Brain microvascular endothelial cell (primary cell): ENCODE data around the gene CCDC187.

Experiments
- DNase-seq: peaks from one replicate; pipeline ENCODE4 v3.0.0-alpha.2; 2020
- H3K27ac ChIP-seq: fragments of 250-450 bp; sonication (Bioruptor Pico); 2 replicates; pipeline ENCODE4 v1.5.1; 2020; ENCODE audit warnings: mild to moderate bottlenecking, moderate library complexity
- H3K27me3 ChIP-seq: fragments of 250-450 bp; sonication (Bioruptor Pico); replicated peaks from 2 replicates; pipeline ENCODE4 v1.5.1; 2020; ENCODE audit warnings: mild to moderate bottlenecking
- H3K36me3 ChIP-seq: fragments of 250-450 bp; sonication (Bioruptor Pico); replicated peaks from 2 replicates; pipeline ENCODE4 v1.5.1; 2020; ENCODE audit warnings: mild to moderate bottlenecking
- H3K4me3 ChIP-seq: 2 replicates; pipeline ENCODE4 v1.5.1; 2011; ENCODE audit warnings: low read depth, mild to moderate bottlenecking, control low read depth, low read length, moderate library complexity
- in situ Hi-C: cut with HindIII; loops from 2 replicates; pipeline ENCODE4 v1.10.0; 2017; ENCODE audit warnings: low sequenced_read_pairs, low pct_ligation_motif_present
- TF ChIP-seq, protein P1 (sequence below): IDR thresholded peaks from 2 replicates; pipeline ENCODE4 v1.5.1; 2011; ENCODE audit warnings: low read depth, mild to moderate bottlenecking, moderate library complexity, low read length, control low read depth, inconsistent platforms; ENCODE audit errors: missing control alignments

Gene CCDC187

DNA sequence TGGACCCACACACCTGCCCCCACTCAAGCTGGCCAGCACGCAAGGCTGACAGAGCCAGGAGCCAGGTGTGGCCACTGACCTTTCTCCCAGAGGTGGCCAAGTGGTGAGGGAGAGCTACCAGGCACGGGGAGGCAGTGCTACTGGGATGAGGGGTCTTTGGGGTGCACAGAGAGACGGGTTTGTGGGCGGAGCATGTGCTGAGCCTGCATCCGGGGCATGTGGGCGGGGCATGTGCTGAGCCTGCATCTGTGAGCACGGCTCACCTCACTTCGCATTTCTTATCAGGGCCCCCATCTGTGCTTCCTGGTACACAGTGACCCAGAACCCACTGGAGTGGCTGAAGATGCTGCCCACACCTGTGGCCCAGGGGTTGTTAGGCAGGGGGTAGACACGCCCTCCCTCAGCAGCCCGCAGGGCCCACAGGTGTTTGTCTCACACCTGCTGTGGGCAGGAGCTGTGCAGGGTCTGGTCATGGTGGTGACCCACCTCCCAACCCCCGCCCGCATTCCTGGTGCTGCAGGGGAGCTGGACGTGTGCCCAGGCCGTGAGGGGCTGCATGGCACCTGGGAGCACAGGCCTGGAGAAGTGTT, 21.5 kb downstream of the CCDC187 start:
- no peaks in the 10 kb centered on the region for H3K36me3 ChIP-seq
- no peak overlapping the region for H3K27ac ChIP-seq
- no peak for DNase-seq
- TF ChIP-seq, protein P1, sequence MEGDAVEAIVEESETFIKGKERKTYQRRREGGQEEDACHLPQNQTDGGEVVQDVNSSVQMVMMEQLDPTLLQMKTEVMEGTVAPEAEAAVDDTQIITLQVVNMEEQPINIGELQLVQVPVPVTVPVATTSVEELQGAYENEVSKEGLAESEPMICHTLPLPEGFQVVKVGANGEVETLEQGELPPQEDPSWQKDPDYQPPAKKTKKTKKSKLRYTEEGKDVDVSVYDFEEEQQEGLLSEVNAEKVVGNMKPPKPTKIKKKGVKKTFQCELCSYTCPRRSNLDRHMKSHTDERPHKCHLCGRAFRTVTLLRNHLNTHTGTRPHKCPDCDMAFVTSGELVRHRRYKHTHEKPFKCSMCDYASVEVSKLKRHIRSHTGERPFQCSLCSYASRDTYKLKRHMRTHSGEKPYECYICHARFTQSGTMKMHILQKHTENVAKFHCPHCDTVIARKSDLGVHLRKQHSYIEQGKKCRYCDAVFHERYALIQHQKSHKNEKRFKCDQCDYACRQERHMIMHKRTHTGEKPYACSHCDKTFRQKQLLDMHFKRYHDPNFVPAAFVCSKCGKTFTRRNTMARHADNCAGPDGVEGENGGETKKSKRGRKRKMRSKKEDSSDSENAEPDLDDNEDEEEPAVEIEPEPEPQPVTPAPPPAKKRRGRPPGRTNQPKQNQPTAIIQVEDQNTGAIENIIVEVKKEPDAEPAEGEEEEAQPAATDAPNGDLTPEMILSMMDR = no peak
- in situ Hi-C loops = no loop called here
- peaks cover 2% of the 10 kb centered on the region for H3K27me3 ChIP-seq
- no peak overlapping the region for H3K4me3 ChIP-seq

DNA sequence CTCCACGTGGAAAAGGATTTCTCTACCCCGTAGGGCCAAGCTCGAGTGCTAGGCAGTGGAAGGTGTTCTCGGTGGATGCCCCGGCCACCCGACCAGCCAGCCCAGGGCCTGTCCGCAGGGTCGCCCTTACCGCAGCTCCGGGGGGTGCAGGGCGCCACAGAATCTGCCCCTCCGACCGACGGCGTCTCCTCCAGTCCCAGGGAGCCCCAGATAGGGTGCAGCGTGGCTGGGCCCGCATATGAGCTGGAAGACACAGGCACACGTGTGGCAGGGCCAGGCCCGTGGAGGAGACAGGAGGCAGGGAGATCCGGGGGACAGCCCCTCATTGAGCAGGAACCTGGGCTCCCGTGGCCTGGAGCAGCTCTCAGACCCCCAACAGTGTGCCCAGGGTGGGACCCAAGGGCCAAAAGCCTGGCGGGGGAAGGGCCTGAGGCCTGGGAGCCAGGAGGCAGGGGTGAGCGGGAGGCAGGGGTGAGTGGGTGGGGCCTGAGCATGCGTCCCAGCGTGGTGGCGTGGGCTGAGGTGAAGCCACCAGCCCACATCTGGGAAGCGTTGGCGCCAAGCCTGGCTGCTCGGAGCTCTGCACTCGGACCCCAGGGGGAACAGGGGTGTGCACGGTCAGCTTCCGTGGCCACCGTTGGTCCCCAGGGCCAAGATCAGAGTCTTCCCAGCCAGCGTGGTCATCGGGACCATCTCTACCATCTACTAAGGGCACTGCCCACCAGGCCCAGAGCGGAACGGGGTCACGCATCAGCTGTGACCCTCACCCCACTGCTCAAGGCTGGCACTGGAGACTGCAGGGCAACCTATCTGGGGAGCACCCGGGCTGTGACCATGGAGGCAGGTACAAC, 22.2 kb downstream of the CCDC187 start:
- no peak for DNase-seq
- H3K27me3 ChIP-seq = peaks cover 3% of the 10 kb centered on the region

DNA sequence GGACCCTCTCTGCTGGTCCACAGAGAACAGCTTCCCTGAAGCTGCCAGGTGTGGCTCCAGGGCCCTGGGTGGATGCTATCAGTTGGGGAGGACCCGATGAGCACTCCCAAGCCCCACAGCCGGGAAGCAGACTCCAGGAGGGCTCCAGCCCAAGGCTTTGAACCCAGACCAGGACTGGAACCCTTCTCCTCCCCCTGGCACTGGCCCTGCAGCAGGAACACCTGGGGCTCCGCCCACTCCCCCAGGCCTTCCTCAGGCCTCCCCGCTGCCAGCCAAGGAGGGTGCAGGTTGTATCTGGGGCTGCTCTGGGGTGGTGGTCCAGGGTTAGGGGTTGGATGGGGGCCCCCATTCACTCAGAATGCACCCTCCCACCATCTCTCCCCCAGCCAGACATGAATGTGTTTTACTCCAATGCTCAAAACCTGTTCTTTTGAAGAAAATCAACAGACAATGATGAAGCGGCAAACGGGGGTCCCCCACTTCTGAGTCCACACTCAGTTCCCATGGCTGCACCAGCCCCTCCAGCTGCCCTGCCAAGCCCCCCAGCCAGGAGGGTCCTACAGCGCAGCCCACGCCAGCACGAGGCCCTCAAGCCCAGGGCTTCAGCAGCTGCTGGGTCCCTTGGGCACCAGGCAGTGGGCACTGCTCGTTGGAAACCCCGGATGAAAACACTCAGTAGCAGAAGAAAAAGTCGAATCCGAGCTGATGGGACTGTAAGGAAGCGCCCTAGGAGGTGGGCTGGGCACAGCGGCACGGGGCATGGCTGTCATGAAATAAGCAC, 23.2 kb downstream of the CCDC187 start:
- no peak overlapping the region for H3K27ac ChIP-seq
- TF ChIP-seq, protein P1 = no peak
- no peak for DNase-seq
- H3K36me3 ChIP-seq = no peaks in the 10 kb centered on the region
- H3K27me3 ChIP-seq = peaks cover 2% of the 10 kb centered on the region
- H3K4me3 ChIP-seq = no peak overlapping the region
- in situ Hi-C loops = no loop called here

More for the DNA sequence above, 22.2 kb downstream of the CCDC187 start:
- in situ Hi-C loops = no loop called here
- TF ChIP-seq, protein P1 = no peak
- Histone ChIP-seq H3K4me3 (no peak overlapping the region), H3K27ac (no peak overlapping the region), H3K36me3 (no peaks in the 10 kb centered on the region)

DNA sequence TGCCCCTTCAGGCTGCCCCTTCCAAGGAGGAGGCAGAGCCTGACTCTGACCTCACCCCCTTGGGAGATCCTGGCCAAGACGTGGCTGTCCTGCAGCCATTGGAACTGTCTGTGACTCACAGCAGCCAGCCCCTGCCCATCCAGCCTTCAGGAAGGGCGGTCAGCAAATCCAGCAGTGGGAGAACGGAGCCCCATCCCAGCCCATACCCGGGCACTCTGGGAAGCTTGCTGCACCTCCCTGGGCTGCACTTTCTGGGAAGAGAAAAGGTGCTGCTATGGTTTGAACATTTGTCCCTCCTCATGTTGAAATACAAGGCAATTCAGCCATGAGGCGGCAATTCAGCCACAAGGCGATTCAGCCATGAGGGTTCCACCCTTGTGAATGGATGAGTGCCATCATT, 24.4 kb downstream of the CCDC187 start:
- H3K27me3 ChIP-seq = peaks cover 12% of the 10 kb centered on the region
- no peak for DNase-seq
- H3K4me3 ChIP-seq = no peak overlapping the region
- no peaks in the 10 kb centered on the region for H3K36me3 ChIP-seq
- in situ Hi-C loops = no loop called here
- TF ChIP-seq, protein P1 = no peak
- H3K27ac ChIP-seq = no peak overlapping the region

DNA sequence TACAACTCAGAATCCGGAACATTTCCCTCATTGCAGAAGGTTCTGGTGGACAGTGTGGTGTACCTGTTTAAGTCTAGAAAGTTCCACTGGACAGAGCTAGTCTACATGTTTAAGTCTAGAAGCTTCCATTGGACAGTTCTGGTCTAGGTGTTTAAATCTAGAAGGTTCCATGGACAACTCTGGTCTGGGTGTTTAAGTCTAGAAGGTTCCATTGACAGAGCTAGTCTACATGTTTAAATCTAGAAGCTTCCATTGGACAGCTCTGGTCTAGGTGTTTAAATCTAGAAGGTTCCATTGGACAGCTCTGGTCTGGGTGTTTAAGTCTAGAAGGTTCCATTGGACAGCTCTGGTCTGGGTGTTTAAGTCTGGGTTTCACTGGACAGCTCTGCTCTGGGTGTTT, 25.0 kb downstream of the CCDC187 start:
- TF ChIP-seq, protein P1 = no peak
- no peak for DNase-seq
- Histone ChIP-seq H3K27me3 (peaks cover 14% of the 10 kb centered on the region), H3K27ac (no peak overlapping the region), H3K4me3 (no peak overlapping the region), H3K36me3 (no peaks in the 10 kb centered on the region)
- in situ Hi-C loops = no loop called here
